COLO829 (cell line): Measurements from ENCODE around the gene TPD52L3.

Experiments
- DNase-seq: peaks from one replicate; pipeline ENCODE4 v3.0.0; 2012; ENCODE audit warnings: low spot score

TPD52L3 gene

GRCh38 chr9:6328103-6328502, at the start of gene TPD52L3:
TSS of gene TPD52L3 (plus strand) at chr9:6328375. CDS start at chr9:6328596, 221 bp downstream.
- no peak for DNase-seq

GRCh38 chr9:6301858-6302257, 26.3 kb upstream of the TPD52L3 start:
- no peak for DNase-seq

- no peak for DNase-seq
Observed at GRCh38 chr9:6302417-6302816, 25.8 kb upstream of the TPD52L3 start.

- DNase-seq = no peak
Observed at GRCh38 chr9:6304232-6304631, 23.9 kb upstream of the TPD52L3 start.

GRCh38 chr9:6305954-6306563, 22.1 kb upstream of the TPD52L3 start:
- DNase-seq = peak; percentile 40

DNA sequence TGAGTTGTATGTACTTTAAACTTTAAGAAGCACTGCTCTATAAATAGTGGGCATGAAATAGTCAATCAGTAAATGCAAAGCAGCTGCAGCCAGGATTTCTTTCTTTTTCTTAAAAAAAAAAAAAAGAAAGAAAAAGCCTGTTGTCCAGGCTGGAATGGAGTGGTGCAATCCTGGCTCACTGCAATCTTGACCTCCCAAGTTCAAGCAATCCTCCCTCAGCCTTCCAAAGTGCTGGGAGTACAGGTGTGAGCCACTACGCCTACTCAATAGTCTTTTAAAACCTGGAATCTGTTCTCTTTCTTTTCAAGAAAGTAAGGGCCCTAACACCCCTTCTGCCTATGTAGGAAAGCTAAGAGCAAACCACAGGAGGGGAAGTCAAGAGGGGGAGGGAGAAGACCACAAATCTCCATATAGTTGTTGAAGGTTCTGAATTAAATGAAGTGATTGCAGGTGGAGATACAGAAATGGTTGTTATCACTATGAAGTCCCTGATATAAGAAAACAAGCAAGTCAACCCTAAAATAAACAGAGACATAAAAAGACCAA, 20.6 kb upstream of the TPD52L3 start:
- DNase-seq = no peak

GRCh38 chr9:6330958-6331634, 2.9 kb downstream of the TPD52L3 start:
- DNase-seq = no peak

GRCh38 chr9:6334305-6334704, 6.1 kb downstream of the TPD52L3 start:
- DNase-seq = no peak

- no peak for DNase-seq
Observed at GRCh38 chr9:6348766-6349165, 20.6 kb downstream of the TPD52L3 start.

DNA sequence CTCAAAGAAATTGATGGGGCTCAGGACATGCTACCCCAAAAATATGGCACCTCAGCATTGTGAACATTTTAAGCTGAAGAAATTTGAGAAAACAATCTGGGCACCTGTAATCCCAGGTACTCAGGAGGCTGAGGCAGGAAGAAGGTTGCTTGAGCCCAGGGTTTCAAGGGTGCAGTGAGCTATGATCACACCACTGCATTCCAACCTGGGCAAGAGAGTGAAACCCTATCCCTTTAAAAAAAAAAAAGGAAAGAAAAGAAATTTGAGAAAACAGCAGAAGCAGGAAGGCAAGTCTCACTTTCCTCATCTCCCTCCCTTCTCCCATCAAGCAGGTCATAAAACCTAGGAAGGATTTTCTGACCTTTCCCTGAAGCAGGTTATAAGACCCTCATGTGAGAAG, 23.6 kb downstream of the TPD52L3 start:
- DNase-seq = no peak

GRCh38 chr9:6354072-6354686, 26.0 kb downstream of the TPD52L3 start:
- peak; percentile 76 for DNase-seq

DNA sequence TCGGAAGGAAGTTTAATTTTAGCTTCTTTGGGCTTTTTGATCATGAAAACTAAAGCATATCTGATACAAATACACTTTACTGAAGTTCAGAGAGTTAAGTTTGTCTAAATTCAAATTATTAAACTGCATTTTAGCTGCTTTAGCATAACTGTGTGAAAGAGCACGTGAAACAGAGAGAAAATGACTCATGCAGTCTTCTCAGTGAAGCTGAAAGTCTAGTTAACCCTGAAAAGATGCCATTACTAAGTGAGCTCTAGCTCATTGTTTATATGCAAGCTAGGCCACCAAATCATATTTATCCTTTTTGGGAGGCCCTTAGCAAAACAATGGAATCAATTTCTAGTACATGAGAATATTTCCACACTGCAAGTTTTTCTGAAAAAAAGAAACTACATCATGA, 27.6 kb downstream of the TPD52L3 start:
- DNase-seq = peak; percentile 22

GRCh38 chr9:6356441-6356840, 28.3 kb downstream of the TPD52L3 start:
- DNase-seq = no peak

DNA sequence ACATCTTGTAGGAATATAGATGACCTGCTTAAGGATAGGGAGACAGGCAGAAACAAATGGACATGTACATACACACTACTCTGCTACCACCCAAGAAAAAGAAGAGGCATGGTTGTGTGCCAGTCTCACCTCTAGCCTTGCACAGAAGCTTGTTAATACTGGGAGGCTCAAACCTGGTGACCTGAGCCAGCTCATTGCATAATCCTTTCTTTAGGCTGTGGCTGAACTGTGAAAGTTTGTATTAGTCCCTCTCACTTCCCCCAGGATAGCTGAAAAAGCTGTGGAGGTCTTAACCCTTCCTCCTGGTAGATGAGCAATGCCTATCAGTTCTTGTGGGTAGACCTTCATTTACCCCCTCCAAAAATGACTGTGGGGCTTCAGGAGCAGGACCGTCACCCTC, 28.7 kb downstream of the TPD52L3 start:
- no peak for DNase-seq

- DNase-seq = no peak
Observed at GRCh38 chr9:6367128-6367890, 39.1 kb downstream of the TPD52L3 start.

DNA sequence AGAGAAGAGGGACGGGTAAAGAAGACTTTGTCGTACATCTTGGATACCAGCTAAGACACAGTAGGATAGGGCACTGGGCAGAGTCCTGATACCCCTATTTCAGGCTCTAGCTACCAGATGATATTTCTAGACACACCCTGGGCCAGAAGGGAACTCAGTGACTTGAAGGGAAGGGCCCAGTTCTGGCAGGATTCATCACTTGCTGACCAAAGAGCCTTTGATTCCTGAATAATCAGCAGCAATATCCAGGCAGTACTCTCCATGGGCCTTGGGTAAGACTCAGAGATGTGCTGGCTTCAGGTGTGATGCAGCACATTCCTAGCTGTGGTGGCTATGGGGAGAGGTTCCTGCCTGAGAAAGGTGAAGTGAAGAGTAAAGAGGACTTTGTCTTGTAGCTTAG, 40.7 kb downstream of the TPD52L3 start:
- DNase-seq = no peak
